ENCODE data around the gene MUC4.
"Not testable (repeated sequence)": the region's sequence is repeated elsewhere in the genome, so short reads cannot be mapped to it uniquely, and the experiment has no call there.

Gene MUC4

DNA sequence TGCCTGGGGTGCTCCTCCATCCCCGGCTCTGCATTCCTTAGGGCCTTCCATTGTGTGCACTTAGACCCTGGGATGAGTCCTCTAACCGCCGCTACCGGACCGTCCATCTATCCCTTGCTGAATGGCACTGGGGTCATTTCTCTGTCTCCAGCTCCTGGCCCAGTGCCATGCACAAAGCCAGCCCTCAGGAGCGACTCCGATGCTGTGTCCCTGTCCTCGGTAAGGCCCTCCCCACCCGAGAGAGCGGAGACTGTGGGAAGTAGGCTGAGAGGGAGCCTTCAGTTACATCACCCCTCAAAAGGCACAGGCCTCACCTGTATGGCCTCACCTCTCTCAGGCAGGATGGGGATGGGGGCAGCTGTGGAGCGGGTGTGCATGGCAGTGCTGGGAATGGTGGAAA, 33.8 kb downstream of the MUC4 start:
- in situ Hi-C loops (cut with HindIII; ENCODE audit: low sequenced_read_pairs), result no loop called here
- TF ChIP-seq, protein P1, sequence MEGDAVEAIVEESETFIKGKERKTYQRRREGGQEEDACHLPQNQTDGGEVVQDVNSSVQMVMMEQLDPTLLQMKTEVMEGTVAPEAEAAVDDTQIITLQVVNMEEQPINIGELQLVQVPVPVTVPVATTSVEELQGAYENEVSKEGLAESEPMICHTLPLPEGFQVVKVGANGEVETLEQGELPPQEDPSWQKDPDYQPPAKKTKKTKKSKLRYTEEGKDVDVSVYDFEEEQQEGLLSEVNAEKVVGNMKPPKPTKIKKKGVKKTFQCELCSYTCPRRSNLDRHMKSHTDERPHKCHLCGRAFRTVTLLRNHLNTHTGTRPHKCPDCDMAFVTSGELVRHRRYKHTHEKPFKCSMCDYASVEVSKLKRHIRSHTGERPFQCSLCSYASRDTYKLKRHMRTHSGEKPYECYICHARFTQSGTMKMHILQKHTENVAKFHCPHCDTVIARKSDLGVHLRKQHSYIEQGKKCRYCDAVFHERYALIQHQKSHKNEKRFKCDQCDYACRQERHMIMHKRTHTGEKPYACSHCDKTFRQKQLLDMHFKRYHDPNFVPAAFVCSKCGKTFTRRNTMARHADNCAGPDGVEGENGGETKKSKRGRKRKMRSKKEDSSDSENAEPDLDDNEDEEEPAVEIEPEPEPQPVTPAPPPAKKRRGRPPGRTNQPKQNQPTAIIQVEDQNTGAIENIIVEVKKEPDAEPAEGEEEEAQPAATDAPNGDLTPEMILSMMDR (IDR thresholded peaks at IDR 0.05; ENCODE audit: low read depth, low read length), result no peak
- no peak overlapping the region for H3K4me3 ChIP-seq (ENCODE audit: low read depth, low read length)
- DNase-seq (ENCODE audit: low read depth, low spot score), result no peak

GRCh38 chr3:195774917-195775316, 36.8 kb downstream of the MUC4 start:
- DNase-seq (ENCODE audit: low read depth, low spot score), result peak; percentile 10

GRCh38 chr3:195773956-195774537, 37.7 kb downstream of the MUC4 start:
- H3K4me3 ChIP-seq (ENCODE audit: low read depth, low read length), result no peak overlapping the region
- TF ChIP-seq, protein P1 (IDR thresholded peaks at IDR 0.05; ENCODE audit: low read depth, low read length), result no peak
- in situ Hi-C loops (cut with HindIII; ENCODE audit: low sequenced_read_pairs), result no loop called here
- no peak for DNase-seq (ENCODE audit: low read depth, low spot score)

More at GRCh38 chr3:195774917-195775316, 36.8 kb downstream of the MUC4 start:
- in situ Hi-C loops (cut with HindIII; ENCODE audit: low sequenced_read_pairs), result no loop called here
- H3K4me3 ChIP-seq (ENCODE audit: low read depth, low read length), result no peak overlapping the region
- TF ChIP-seq, protein P1 (IDR thresholded peaks at IDR 0.05; ENCODE audit: low read depth, low read length), result peak; percentile 66

- TF ChIP-seq, protein P1 (IDR thresholded peaks at IDR 0.05; ENCODE audit: low read depth, low read length), result no peak
- no peak overlapping the region for H3K4me3 ChIP-seq (ENCODE audit: low read depth, low read length)
- DNase-seq (ENCODE audit: low read depth, low spot score), result no peak
- in situ Hi-C loops (cut with HindIII; ENCODE audit: low sequenced_read_pairs), result no loop called here
Measured at GRCh38 chr3:195771646-195772300, 40.0 kb downstream of the MUC4 start.

GRCh38 chr3:195770841-195771645, 40.7 kb downstream of the MUC4 start:
- in situ Hi-C loops (cut with HindIII; ENCODE audit: low sequenced_read_pairs); H3K4me3 ChIP-seq (ENCODE audit: low read depth, low read length); DNase-seq (ENCODE audit: low read depth, low spot score): not testable (repeated sequence)

GRCh38 chr3:195770081-195770840, 41.5 kb downstream of the MUC4 start:
- in situ Hi-C loops (cut with HindIII; ENCODE audit: low sequenced_read_pairs), result no loop called here
- TF ChIP-seq, protein P1 (IDR thresholded peaks at IDR 0.05; ENCODE audit: low read depth, low read length), result no peak
- H3K4me3 ChIP-seq (ENCODE audit: low read depth, low read length), result no peak overlapping the region
- DNase-seq (ENCODE audit: low read depth, low spot score), result no peak

Measured in astrocyte of the spinal cord (primary cell).